NCI-H1092 (cell line): ENCODE measurements around the gene SYTL3.
"Not testable (repeated sequence)": the region's sequence is repeated elsewhere in the genome, so short reads cannot be mapped to it uniquely, and the experiment has no call there.

Source experiments
- DNase-seq: peaks from one replicate; lab custom pipeline; 2025; lab: John Stamatoyannopoulos, UW

The SYTL3 gene, protein sequence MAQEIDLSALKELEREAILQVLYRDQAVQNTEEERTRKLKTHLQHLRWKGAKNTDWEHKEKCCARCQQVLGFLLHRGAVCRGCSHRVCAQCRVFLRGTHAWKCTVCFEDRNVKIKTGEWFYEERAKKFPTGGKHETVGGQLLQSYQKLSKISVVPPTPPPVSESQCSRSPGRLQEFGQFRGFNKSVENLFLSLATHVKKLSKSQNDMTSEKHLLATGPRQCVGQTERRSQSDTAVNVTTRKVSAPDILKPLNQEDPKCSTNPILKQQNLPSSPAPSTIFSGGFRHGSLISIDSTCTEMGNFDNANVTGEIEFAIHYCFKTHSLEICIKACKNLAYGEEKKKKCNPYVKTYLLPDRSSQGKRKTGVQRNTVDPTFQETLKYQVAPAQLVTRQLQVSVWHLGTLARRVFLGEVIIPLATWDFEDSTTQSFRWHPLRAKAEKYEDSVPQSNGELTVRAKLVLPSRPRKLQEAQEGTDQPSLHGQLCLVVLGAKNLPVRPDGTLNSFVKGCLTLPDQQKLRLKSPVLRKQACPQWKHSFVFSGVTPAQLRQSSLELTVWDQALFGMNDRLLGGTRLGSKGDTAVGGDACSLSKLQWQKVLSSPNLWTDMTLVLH

DNA sequence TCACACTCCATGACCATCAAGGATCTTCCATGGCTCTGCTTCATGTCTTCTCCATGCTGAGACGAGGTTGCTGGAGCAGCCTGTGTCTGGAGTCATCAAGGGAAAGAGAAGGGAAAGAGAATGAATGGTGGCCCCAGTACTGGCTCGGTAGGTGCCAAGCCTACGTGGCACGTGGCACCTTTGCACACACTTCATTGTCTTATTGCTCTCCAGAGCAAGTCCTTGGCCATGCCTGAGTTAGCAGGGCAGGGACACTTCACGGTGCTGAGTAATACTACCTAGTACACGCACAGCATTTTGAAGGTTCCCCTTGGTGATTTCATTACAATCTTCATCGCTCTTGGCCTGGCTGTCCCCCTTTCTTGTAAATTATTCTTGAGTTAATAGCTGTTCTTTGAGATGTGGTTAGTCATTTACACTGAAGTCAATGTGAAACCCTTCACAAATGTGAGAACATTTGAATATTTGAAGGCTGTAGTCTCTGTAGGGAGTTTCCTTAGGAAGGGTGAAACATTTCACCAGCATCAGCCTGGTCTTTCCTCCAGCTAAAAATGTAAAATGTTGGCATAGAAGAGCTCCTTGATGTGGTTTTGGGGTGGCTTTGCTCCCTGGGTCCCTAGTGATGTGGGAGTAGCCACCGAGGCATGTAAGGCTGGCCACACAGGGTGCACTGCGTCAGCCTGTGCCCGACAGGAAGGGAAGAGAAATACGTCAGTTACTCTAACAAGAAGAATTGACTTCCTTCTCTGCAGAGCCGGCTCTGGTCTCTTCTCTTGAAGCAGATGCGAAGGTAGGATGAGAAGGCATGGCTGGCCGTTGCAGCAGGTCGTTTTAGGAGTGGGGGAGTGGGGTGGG is at the start of gene SYTL3:
Gene SYTL3 (plus strand): TSS at position 766 of the 855 bp plus-strand sequence. CDS start 13,215 bp downstream, outside the sequence.
- DNase-seq = no peak

DNA sequence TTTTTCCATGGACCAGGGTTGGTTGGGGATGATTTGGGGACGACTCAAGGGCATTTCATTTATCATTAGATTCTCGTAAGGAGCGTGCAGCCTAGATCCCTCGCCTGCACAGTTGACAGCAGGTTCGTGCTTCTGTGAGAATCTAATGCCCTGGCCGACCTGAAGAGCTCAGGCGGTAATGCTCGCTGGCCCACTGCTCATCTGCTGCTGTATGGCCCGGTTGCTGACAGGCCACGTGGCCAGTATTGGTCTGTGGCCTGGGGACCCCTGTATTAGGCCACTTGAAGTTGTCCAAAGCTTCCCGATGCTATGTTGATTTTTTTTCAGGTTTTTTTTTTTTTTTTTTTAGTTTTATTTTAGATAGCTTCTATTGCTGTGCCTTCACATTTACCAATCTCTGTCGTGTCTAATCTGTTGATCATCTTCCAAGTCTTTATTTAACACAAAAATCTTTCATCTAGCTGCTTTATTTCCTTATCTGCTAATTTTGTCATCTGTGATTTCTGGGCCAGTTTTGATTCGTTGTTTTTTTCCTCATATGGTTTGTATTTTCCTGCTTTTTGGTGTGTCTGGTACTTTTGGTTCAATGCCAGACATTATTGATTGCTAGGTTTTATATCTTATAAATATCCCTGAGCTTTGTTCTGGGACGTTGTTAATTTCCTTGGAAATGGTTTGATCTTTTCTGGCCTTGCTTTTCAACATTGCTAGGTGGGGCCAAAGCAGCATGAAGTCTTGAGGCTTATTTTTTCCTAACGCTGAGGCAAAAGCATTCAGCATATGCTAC is 46.4 kb upstream of the SYTL3 start:
- DNase-seq = no peak

DNA sequence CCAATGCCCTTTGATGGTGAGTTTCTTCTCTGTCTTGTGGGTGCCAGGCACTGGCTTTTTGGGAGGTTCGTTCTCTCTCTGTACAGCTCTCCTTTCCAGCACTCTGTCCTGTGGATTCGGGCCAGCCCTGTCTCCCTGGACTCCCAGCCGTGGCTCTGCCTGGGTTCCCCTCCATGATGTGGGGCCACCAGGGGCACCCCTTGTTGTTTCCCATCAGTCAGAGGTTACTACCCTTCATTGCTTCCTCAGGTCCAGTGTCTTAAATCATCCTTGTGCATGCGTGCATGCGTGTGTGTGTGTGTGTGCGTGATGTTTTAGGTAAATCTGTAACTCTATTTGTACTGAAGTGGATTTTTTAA is 45.8 kb upstream of the SYTL3 start:
- no peak for DNase-seq

DNA sequence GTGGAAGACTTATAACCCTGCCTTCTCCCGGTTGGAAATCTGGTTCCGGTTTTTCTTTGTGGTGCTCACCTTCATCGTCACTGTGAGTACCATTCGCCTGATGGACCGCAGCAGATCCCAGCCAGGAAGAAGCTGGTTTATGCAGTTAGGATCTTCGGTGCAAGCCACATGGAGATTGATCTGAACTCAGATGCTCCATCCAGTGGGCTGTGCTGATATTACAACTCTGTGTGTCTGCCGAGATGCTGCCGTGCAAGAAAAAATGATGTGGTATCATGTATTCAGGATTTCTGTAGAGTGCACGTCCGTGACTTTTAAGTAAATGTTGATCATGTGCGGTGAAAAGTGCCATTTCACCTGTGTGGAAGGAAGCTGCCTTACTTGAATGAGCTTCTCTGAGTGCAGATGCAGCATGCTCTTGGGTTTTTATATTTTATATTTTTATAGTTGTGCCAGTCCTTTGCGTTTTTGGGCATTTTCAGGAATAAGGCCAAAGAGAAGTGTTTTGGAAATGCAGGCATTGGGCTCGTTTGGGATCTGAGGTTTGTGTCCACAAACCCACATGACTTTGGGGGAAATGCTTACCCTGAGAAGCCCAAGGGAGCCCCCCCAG is 44.5 kb upstream of the SYTL3 start:
- peak; percentile 71 for DNase-seq

DNA sequence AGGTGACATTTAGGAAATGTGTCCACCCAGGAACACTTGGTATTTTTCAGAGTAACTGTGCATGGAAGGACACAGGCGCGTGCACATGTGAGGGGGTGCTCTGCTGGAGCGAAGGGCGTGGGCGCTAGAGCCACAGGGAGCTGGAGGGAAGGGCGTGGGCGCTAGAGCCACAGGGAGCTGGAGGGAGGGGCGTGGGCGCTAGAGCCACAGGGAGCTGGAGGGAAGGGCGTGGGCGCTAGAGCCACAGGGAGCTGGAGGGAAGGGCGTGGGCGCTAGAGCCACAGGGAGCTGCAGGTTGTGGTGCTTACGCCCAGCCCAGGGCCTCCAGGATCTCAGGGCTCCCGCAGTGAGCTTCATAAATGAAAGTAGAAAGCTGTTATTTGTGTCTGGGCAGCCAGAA is 43.8 kb upstream of the SYTL3 start:
- not testable (repeated sequence) for DNase-seq

DNA sequence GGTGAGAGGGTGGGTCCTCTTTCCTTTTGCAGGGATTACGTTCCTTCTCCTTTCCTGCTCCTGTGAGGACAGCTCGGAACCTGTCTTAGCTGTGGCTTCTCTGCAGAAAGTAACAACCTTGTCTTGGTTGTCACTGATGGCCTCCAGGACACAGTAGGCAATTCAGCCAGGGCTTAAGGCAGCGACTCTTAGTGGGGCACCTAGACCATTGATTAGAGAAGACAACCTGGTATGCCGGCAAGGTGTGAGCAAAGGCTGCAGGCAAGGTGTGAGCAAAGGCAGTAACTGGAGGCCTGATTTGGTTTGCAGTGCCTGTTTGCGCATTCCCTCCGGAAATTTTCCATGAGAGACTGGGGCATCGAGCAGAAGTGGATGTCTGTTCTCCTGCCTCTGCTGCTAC is 42.9 kb upstream of the SYTL3 start:
- DNase-seq = no peak

DNA sequence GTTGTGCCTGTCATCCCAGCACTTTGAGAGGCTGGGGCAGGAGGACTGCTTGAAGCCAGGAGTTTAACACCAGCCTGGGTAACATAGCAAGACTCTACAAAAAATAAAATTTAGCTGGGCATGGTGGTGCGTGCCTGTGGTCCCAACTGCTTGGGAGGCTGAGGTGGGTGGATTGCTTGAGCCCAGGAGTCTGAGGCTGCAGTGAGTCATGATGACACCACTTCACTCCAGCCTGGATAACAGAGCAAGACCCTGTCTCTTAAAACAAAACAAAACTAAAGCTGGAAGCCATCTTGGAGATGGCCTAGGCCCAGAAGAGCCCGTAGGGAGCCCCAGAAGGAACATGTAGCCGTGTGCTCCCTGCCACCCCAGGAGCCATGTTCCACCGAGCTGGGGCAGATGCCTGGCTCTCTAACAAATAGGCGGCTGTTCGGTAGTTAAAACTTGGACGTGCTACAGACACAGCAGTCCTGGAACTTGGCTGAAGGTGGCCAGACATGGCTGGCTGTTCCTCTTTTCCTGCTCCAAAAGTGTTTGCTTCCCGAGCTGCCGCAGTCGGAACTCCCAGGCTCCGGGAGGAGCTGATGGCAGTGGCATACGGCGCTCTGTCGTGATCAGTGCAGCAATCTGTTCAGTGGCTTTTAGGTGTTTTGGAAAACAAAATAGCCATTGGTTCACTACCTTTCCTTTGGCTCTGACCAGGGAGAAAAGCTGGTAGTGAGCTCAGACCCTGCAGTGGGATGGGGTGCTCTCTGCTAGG is 42.3 kb upstream of the SYTL3 start:
- DNase-seq = no peak

DNA sequence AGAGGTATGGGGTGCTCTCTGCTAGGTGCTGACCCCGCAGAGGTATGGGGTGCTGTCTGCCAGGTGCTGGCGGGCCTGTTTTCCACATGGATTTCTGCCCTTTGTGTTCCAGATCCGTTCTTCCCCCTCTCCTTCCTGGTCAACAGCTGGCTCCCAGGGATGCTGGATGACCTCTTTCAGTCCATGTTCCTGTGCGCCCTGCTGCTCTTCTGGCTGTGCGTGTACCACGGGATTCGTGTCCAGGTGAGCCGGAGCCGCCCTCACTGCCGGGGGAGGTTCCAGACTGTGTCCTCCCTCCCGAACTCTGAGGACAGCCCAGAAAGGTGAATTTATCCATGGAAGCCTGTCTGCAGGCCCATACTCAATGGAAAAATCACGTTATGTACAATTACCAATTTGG is 41.6 kb upstream of the SYTL3 start:
- no peak for DNase-seq

DNA sequence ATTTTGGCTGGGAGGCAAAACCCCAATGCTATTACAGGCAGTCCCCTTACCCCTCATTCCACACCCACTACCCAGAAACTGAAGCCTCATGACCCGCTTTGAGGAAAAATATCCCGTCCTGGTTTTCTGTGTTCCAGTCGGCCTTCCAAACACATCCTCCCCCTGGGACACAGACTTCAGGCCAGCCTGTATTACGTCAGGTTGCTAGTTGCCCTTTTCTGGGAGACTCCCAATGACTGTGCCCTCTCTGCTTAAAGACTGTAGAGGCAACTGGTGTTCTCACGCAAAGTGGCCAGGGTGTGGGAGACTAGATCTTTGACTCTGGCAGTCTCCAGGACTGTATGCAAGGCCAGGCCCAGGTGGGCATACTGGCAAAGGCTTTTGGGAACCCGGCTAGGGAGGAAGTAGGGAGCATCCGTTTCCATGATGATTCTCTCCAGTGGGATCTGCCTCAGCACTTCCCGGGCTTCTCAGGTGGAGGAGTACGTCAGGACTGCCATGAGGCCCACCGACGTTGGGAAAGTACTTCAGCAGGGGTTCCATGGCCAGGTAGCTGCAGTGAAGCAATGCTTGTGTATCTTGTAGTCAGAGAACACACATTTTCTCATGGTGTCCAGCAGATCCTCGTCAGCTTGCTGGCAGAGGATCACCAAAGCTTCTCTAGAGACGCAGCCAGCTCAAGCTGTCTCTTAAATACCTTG is 40.2 kb upstream of the SYTL3 start:
- DNase-seq = no peak

DNA sequence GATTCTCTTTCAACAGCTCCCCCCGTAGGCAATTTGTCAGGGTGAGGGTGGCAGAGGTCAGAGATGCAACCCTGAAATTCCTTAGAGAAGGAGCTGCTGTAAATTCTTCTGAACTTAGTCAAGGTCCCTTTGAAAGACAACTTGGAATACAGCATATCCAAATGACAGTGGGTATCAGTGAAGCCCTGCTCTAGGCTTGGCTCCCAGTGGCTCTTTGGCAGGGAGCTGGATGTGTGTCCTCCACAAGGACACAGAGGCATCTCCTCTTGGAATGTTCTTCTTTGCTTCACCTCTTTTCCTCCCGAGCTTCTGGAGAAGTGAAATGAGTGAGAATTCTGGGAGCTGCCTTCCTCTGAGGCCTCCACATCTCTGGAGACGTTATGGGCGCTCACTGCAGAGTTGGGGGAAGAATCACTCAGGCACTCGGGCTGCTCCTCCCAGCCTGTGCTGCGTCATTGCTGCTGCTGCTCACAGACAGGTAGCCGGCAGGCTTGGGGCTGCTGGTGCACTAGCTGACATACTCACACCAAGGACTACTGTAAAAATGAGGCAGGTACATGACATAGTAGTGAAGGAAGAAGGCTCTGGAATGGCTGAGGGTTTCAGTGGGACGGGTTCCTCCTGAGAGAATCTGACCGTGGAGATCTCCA is 39.4 kb upstream of the SYTL3 start:
- no peak for DNase-seq

DNA sequence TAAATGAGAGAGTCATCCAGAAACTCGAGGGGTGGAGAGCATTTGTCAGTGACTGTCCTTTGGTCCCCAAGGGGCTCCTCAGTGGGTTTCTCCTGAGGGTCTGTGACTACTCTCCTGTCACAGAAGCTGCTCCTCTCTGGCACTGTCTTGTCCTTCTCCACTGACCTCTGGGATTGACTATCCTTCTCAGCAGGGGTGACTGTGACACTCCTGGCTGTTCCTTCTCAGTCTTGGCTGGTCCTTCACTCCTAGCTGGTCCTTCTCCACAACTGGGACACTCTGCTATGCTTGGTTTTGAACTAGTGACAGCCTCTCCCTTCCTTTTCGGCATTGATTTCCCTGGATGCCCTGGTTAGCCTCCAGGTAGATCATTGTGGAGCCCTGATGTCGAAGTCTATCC is 38.8 kb upstream of the SYTL3 start:
- DNase-seq = no peak

DNA sequence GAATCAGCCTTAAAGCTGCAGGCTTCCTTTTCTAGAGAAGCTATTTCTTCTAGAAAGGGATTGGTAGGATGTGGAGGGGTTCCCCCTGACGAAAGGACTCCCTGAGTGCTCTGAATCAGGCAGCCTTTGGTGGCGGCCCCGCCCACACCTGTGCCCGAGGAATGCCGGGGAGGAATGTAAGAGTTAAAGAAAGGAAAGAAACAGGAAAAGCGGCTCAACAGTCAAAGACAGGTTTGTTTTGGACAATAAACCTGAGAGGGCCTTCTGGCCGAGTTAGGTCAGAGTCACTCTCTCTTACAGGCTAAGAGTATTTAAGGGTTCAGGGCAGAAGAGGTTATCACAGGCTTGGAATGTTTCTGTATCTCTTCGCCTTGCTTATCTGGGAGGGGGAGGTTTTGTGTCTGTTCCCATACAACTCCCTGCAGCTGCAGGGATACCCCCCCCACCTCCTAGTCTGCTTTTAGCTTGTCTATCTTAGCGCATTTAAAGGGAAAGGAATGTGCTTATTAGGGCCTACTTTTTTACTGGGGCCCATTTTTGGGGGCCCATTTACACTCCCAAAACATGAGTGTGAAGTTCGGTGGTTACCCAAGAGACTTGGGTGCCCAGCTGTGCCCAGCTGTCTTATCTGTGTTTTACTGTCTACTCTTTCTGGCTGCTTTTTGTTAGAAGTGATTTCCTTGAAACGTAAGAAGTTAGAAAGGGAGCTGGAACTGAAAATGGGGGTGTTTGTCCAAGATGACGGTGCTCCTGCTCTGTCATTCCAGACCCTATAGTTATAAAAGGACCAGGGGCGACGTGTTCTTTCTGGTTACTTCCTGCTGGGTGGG is 38.1 kb upstream of the SYTL3 start:
- no peak for DNase-seq

DNA sequence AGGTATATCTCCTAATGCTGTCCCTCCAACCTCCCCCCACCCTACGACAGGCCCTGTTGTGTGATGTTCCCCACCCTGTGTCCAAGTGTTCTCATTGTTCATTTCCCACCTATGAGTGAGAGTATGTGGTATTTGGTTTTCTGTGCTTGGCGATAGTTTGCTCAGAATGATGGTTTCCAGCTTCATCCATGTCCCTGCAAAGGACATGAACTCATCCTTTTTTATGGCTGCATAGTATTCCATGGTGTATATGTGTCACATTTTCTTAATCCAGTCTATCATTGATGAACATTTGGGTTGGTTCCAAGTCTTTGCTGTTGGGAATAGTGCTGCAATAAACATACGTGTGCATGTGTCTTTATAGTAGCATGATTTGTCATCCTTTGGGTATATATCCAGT is 35.2 kb upstream of the SYTL3 start:
- DNase-seq = not testable (repeated sequence)

DNA sequence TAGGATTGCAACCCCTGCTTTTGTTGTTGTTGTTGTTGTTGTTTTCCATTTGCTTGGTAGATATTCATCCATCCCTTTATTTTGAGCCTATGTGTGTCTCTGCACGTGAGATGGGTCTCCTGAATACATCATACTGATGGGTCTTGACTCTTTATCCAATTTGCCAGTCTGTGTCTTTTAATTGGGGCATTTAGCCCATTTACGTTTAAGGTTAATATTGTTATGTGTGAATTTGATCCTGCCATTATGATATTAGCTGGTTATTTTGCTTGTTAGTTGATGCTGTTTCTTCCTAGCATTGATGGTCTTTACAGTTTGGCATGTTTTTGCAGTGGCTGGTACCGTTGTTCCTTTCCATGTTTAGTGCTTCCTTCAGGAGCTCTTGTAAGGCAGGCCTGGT is 31.6 kb upstream of the SYTL3 start:
- DNase-seq = not testable (repeated sequence)

DNA sequence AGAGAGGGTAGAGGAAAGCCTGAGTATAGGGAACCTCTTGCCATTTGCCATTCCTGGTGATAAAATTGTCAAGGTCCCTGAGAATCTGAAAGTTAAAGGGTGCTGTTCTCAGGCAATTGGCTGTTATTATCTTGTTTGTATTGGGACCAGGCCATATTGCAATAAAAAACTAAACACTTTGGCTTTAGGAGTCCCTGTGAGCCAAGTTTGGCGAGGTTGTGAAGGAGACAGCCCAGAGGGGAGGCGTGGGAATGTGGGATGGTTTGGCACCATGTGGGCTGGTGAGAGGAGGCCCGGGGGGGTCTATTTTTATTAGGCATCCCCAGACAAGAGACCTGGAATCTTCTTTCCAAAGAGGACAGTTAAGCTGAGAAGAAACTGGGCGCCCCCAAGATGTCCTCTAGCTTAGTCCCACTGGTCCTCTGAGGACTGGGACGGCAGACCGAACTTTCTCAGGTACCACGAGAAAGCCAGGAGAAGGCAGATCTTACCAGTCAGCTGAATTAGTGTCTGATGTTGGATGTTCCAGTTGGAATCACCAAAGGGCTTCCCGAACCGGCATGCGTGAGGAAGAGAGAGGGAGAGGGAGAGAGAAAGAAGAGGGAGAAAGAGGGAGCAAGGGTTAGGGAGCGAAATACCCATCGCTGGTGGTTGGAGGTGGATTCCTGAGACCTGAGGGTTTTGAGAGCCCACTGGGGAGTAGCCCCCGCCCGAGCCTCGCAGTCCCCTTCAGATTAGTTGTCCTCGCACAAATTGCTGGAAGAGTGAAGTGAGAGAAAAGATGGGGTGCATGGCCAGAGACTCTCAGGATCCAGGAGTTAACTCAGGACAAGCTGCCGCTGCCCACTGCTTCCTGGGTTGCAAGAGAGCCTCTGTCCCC is 29.7 kb upstream of the SYTL3 start:
- no peak for DNase-seq

DNA sequence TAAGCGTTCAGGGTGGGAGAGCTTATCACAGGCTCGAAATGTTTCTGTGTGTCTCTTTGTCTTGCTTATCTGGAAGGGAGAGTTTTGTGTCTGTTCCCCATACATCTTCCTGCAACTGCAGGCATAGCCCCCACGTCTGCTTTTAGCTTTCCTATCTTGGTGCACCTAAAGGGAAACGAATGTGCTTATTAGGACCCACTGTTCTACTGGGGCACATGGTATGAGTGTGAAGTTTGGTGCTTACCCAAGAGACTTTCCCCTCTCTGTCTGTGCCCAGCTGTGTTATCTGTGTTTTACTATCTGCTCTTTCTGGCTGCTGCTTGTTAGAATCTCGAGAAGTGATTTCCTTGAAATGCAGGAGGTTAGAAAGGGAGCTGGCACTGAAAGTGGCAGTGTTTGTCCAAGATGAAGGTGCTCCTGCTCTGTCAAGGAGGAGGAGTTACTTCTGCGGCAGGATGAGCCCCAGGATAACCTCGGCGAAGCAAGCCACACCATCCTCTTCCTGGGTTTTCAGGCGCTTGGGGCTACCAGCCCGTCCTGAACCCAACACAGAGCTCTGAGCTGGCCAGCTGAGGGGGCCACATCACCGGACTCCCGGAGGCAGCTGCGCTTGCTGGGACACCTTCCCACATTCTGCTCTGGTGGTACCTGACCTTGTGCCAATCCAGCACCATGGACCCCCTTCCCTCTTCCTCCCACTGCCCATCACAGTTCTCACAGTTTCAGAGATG is 28.7 kb upstream of the SYTL3 start:
- no peak for DNase-seq
